ENCODE data around the gene ERC2. TPM values are rescaled to one million over a fixed set of nuclear protein-coding genes. Genes with fewer than 3 reads are reported as not detected.

The ERC2 gene
- total RNA-seq, 2 experiments from 2014 or later: not detected

DNA sequence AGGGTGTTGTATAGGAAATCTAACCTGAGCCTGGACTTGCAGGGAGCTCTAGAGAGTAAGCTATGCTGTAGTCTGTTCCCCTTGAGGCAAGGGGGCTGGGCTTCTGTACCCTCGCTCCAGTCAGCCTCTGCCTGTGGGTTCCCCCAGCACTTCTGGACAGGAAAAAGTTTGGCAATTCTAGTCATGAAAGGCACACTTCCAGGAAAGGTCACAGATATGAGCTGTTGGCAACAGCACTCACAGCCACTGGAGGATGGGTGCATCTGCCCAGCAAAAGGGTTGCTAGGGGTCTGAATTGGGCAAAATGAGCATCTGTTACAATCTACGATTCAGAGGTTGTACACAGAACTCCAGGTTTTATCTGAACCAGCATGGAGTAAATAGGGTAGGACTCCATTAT, 281.2 kb downstream of the ERC2 start:
- CTCF ChIA-PET: no interaction called here
- intact Hi-C loops (cut with micrococcal nuclease): no loop called here

DNA sequence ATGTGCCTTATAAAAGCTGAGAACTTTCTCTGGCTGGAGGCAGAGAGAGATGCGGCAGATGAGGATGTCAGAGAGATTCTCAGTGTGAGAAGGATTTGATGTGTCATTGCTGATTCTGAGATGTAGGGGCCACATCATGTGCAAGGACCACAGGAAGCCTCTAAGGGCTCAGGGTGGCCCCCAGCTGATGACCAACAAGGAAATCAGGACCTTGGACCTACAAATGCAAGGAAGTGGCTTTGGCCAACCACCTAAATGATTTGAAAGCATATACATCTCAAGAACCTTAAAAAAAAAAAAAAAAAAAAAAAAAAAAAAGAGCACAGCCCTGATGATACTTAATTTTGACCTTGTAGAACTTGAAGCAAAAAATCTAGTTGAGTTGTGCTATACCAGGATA, 282.4 kb downstream of the ERC2 start:
- DNase-seq: no peak
- no peaks in the 10 kb centered on the region for H3K36me3 Mint-ChIP-seq
- H3K27me3 Mint-ChIP-seq: no peaks in the 10 kb centered on the region
- ChIA-PET POLR2A (no interaction called here), CTCF (no interaction called here)
- H3K27ac Mint-ChIP-seq: no peak overlapping the region
- no peaks in the 10 kb centered on the region for H3K4me1 Mint-ChIP-seq (ENCODE audit: low read depth)
- H3K9me3 Mint-ChIP-seq: no peaks in the 10 kb centered on the region
- no peak overlapping the region for H3K4me3 Mint-ChIP-seq
- intact Hi-C loops (cut with micrococcal nuclease): no loop called here

More for the DNA sequence above, 281.2 kb downstream of the ERC2 start:
- H3K27me3 Mint-ChIP-seq: peaks cover 1% of the 10 kb centered on the region
- no peaks in the 10 kb centered on the region for H3K4me1 Mint-ChIP-seq (ENCODE audit: low read depth)
- DNase-seq: no peak
- H3K9me3 Mint-ChIP-seq: no peaks in the 10 kb centered on the region
- no peaks in the 10 kb centered on the region for H3K36me3 Mint-ChIP-seq
- no peak overlapping the region for H3K27ac Mint-ChIP-seq
- POLR2A ChIA-PET: no interaction called here
- H3K4me3 Mint-ChIP-seq: no peak overlapping the region

DNA sequence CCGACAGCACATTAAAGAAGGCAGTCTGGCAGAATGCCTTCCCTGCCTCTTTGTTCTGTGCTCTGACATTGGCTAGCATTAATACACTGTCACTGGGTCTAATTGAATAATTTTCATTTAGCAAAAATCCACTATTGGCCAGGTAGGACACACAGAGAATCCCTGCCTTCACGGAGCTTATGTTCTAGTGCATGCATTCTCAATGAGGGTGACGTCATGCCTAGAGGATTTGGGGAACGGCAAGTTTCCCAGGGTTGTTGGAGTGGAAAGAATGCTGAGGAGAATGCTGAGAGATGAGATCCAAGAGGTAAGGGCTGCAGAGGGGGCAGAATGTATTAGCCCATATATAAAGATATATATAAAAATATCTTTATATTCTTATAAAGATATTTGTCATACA, 284.7 kb downstream of the ERC2 start:
- intact Hi-C loops (cut with micrococcal nuclease): no loop called here
- Mint-ChIP-seq H3K9me3 (no peaks in the 10 kb centered on the region), H3K27me3 (no peaks in the 10 kb centered on the region), H3K4me1 (ENCODE audit: low read depth) (no peaks in the 10 kb centered on the region), H3K27ac (no peak overlapping the region), H3K36me3 (no peaks in the 10 kb centered on the region), H3K4me3 (no peak overlapping the region)
- POLR2A ChIA-PET: no interaction called here
- no peak for DNase-seq
- CTCF ChIA-PET: no interaction called here

DNA sequence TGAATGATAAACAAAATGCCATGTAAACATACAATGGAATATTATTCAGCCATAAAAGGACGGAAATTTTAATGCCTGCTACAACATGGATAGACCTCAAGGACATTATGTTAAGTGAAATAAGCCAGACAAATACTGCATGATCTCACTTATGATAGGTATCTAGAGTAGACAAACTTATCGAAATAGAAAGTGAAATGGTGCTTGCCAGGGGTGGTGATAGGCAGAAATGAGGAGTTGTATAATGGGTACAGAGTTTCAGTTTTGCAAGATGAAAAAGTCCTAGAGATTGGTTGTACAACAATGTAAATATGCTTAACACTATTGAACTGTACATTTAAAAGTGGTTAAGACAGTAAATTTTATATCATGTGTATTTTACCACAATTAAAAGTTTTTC, 287.8 kb downstream of the ERC2 start:
- intact Hi-C loops (cut with micrococcal nuclease): no loop called here
- Mint-ChIP-seq H3K4me1 (ENCODE audit: low read depth) (no peaks in the 10 kb centered on the region), H3K27me3 (no peaks in the 10 kb centered on the region), H3K27ac (no peak overlapping the region), H3K36me3 (no peaks in the 10 kb centered on the region), H3K4me3 (no peak overlapping the region), H3K9me3 (no peaks in the 10 kb centered on the region)
- DNase-seq: no peak
- ChIA-PET POLR2A (no interaction called here), CTCF (no interaction called here)

DNA sequence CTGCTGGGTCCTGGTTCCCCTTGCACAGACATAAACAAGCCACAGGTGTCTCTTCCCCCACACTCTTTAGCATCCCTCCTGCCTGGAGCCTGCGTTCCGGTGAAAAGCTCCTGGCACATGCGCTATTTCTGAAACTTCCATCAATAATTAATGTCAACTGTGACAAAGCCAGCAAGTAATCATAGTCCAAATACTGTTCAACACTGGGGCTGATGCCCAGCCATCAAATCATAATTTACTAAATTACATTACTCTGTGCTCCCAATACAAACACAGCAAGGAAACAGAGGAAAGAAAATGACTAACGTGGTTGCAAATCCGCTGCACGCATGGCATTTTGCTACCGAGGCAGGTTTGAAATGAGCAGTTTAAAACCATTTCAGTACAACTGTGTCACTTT, 294.7 kb downstream of the ERC2 start:
- Mint-ChIP-seq H3K27ac (no peak overlapping the region), H3K36me3 (no peaks in the 10 kb centered on the region), H3K9me3 (no peaks in the 10 kb centered on the region), H3K4me1 (ENCODE audit: low read depth) (no peaks in the 10 kb centered on the region), H3K27me3 (peaks cover 1% of the 10 kb centered on the region), H3K4me3 (no peak overlapping the region)
- POLR2A ChIA-PET: no interaction called here
- intact Hi-C loops (cut with micrococcal nuclease): no loop called here
- CTCF ChIA-PET: no interaction called here
- DNase-seq: no peak

DNA sequence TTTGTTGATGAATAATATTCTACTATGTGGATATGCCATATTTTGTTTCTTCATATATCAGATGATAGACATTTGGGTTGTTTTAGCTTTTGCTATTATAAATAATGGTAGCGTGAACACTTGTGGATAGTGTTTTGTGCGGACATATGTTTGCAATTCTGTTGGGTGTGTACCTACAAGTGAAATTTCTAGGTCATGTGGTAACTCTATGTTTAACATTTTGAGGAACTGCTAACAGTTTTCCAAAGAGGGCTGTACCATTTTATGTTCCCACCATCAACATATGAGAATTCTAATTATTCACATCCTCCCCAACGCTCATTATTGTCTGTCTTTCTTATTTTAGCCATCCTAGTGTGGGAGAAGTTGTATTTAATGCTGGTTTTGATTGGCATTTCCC, 303.8 kb downstream of the ERC2 start:
- DNase-seq: no peak
- peaks cover 10% of the 10 kb centered on the region for H3K9me3 Mint-ChIP-seq
- POLR2A ChIA-PET: no interaction called here
- intact Hi-C loops (cut with micrococcal nuclease): no loop called here
- H3K27me3 Mint-ChIP-seq: peaks cover 3% of the 10 kb centered on the region
- H3K4me1 Mint-ChIP-seq (ENCODE audit: low read depth): no peaks in the 10 kb centered on the region
- H3K36me3 Mint-ChIP-seq: no peaks in the 10 kb centered on the region
- H3K27ac Mint-ChIP-seq: no peak overlapping the region
- H3K4me3 Mint-ChIP-seq: no peak overlapping the region
- CTCF ChIA-PET: no interaction called here

DNA sequence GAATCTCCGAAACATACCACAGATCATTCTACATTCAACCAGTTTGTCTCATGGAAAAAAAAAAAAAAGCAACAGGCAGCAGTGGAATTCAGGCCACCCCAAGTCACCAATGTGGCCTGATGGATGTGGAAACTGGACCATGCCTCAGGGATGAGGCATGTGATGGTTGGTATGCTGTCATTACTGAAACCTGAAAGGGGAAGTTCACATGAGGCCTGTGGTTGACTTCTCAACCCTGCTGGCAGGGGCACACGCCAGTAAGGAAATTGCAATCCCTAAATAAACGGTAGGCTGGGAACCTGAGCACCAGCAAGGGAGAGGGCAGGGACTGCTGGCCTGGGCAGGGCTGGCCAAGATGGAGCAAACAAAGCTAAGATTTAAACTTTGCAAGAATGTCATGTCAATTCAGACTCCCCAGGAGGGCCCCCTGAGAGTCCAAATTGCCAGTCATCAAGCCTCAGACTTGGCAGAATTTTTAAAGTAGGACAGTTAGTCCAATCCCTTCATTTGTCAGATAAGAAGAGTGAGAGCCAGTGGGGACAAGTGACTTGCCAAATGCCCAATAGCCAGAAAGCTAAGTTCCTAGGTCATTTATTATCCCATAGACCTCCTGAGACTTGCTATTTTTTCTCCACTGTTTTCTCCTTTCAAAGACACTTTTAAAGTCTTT, 310.4 kb downstream of the ERC2 start:
- no peak for DNase-seq
- intact Hi-C loops (cut with micrococcal nuclease): no loop called here
- Mint-ChIP-seq H3K4me3 (no peak overlapping the region), H3K27ac (no peak overlapping the region), H3K27me3 (no peaks in the 10 kb centered on the region), H3K36me3 (no peaks in the 10 kb centered on the region), H3K9me3 (peaks cover 10% of the 10 kb centered on the region), H3K4me1 (ENCODE audit: low read depth) (no peaks in the 10 kb centered on the region)
- ChIA-PET CTCF (no interaction called here), POLR2A (no interaction called here)

DNA sequence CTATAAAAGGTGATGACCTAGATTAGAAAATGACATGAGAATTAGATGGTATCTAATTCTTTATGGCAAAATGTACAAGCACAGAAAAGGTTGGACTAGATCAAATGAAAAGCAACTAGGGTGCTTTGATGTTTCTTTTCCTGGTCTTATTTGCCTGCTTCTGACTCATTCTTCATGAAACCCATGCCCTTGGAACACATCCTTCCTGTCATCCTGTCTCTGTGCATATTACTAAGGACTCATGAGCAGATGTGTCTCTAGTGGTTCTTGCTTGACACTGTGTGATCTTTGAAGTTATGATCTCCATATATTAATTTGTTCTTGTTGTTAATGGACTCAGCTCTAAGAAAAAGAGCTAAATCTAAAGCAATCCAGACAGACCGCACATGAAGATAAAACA, 314.0 kb downstream of the ERC2 start:
- CTCF ChIA-PET: no interaction called here
- intact Hi-C loops (cut with micrococcal nuclease): no loop called here
- Mint-ChIP-seq H3K27ac (no peak overlapping the region), H3K27me3 (no peaks in the 10 kb centered on the region), H3K36me3 (no peaks in the 10 kb centered on the region), H3K4me3 (no peak overlapping the region), H3K4me1 (ENCODE audit: low read depth) (no peaks in the 10 kb centered on the region), H3K9me3 (no peaks in the 10 kb centered on the region)
- DNase-seq: no peak
- POLR2A ChIA-PET: no interaction called here

DNA sequence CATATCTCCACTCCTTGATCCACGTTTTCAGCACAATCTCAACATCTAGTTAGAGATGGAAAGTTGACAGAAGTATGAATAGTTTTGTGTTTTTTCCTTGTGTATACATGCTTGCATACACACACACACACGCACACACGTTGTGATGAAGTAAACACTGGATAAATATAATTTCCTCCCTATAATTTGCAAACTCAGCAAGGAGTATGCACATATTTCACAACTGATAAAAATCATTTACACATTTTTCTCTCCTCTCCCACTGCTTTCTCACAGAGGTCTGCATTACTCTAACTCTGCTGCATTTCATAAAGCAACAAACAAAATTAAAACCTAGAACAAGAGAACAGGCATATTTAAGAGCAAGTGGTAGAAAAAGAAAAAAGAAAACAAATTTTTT, 320.9 kb downstream of the ERC2 start:
- POLR2A ChIA-PET: no interaction called here

DNA sequence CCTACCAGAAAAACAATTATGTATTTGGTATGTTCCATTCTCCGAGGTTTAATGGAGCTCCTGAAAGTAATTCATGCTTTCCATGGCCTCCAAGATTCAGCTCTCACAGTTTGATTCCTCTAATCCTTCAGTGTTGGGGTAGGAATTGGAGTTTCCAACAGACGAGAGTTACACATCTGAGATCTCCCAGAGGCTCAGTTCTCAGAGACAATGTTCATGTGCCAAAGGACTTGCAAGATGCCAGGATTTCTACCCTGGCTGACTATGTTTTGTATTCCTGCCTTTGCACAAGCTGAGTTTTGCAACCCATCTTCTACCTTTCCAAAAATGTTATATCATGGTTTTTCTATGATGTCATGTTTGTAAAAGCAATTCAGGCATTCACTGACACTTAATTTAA, 322.9 kb downstream of the ERC2 start:
- Mint-ChIP-seq H3K36me3 (no peaks in the 10 kb centered on the region), H3K27ac (no peak overlapping the region), H3K4me3 (no peak overlapping the region), H3K27me3 (peaks cover 1% of the 10 kb centered on the region), H3K4me1 (ENCODE audit: low read depth) (no peaks in the 10 kb centered on the region), H3K9me3 (no peaks in the 10 kb centered on the region)
- ChIA-PET POLR2A (no interaction called here), CTCF (no interaction called here)
- no peak for DNase-seq
- intact Hi-C loops (cut with micrococcal nuclease): no loop called here

More for the DNA sequence above, 320.9 kb downstream of the ERC2 start:
- H3K36me3 Mint-ChIP-seq: no peaks in the 10 kb centered on the region
- CTCF ChIA-PET: no interaction called here
- H3K27ac Mint-ChIP-seq: no peak overlapping the region
- no peaks in the 10 kb centered on the region for H3K9me3 Mint-ChIP-seq
- no peak overlapping the region for H3K4me3 Mint-ChIP-seq
- intact Hi-C loops (cut with micrococcal nuclease): no loop called here
- no peaks in the 10 kb centered on the region for H3K4me1 Mint-ChIP-seq (ENCODE audit: low read depth)
- peaks cover 1% of the 10 kb centered on the region for H3K27me3 Mint-ChIP-seq
- no peak for DNase-seq

DNA sequence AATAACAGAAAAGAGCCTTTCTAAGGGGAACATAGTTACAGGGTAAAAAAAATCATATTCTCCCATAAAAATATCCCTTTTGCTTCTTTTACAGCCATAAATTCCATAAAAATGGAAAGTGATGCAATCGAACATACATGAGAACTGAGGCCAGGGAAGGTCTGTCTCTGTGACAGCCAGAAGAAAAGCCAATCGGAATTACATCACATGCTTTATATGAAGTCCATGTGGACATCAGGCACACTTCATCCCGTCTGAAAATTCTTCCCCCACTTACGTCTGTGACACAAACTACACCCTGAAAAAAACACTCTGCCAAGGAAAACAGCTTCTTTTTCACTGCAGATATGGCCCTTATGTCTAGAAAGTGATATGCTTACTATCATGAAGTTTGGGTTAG, 323.5 kb downstream of the ERC2 start:
- intact Hi-C loops (cut with micrococcal nuclease): no loop called here
- Mint-ChIP-seq H3K36me3 (no peaks in the 10 kb centered on the region), H3K4me1 (ENCODE audit: low read depth) (no peaks in the 10 kb centered on the region), H3K27ac (no peak overlapping the region), H3K27me3 (peaks cover 1% of the 10 kb centered on the region), H3K9me3 (no peaks in the 10 kb centered on the region), H3K4me3 (no peak overlapping the region)
- ChIA-PET CTCF (no interaction called here), POLR2A (no interaction called here)
- DNase-seq: no peak

DNA sequence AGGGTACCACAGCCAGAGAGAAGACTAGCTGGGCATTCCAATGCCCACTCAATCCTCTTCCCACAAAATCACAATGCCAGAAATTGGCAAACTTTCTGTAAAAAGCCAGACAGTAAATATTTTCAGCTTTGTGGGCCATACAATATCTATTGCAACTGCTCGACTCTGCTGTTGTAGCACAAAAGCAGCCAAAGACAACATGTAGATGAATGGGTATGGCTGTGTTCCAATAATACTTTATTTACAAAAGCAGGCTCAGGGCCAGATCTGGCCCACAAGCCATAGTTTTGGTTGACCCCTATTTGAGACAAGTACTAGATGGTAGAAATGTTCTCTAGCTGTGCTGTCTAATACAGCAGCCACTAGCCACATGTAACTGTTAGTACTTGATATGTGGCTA, 330.9 kb downstream of the ERC2 start:
- Mint-ChIP-seq H3K4me1 (ENCODE audit: low read depth) (no peaks in the 10 kb centered on the region), H3K9me3 (no peaks in the 10 kb centered on the region), H3K27me3 (no peaks in the 10 kb centered on the region), H3K4me3 (no peak overlapping the region), H3K36me3 (no peaks in the 10 kb centered on the region), H3K27ac (no peak overlapping the region)
- DNase-seq: no peak
- CTCF ChIA-PET: no interaction called here
- POLR2A ChIA-PET: no interaction called here
- intact Hi-C loops (cut with micrococcal nuclease): no loop called here

DNA sequence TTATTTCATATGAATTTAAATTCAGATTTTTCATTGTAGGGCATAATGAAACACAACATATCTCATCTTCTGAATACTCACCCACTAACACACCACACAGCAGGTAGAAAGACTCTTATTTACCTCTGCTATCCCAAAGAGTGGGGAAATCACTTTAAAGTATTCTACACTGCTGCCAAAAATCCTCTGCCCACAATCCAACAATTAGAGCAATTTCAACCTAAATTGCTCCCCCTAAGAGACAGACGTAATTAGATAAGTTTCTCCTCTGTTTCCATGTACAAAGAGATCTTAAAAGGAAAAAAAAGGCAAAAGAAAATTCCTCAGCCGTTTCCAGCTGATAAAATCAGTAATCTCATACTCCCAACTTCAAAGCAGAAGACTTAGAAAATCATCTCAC, 331.8 kb downstream of the ERC2 start:
- Mint-ChIP-seq H3K27me3 (no peaks in the 10 kb centered on the region), H3K4me1 (ENCODE audit: low read depth) (no peaks in the 10 kb centered on the region), H3K27ac (no peak overlapping the region), H3K4me3 (no peak overlapping the region), H3K36me3 (no peaks in the 10 kb centered on the region), H3K9me3 (no peaks in the 10 kb centered on the region)
- intact Hi-C loops (cut with micrococcal nuclease): no loop called here
- POLR2A ChIA-PET: no interaction called here
- DNase-seq: no peak
- CTCF ChIA-PET: no interaction called here

DNA sequence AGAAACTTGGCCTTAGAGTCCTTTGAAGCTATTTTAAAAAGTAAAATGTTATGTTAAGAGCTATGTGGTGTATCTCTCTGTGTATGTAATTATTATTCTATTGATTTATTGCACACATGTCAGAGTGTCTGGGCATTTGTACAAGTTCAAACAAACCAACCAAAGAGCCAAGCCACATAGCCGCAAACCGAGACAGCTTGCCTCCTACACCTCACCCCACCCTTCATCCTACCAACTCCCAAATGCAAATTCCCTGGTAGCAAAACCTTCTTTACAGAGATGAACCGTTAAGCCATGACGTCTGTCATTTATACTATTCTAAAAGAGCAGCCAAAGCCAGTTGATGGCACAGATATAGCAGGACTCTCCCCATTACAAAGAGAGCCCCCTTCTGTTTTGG, 332.3 kb downstream of the ERC2 start:
- ChIA-PET POLR2A (no interaction called here), CTCF (no interaction called here)
- Mint-ChIP-seq H3K27ac (no peak overlapping the region), H3K4me1 (ENCODE audit: low read depth) (no peaks in the 10 kb centered on the region), H3K9me3 (no peaks in the 10 kb centered on the region), H3K36me3 (no peaks in the 10 kb centered on the region), H3K4me3 (no peak overlapping the region), H3K27me3 (no peaks in the 10 kb centered on the region)
- intact Hi-C loops (cut with micrococcal nuclease): no loop called here
- DNase-seq: no peak
